Myocyte (in vitro differentiated cells): ENCODE results near the gene LY6G5B. TPM values are rescaled to one million over a fixed set of nuclear protein-coding genes. Genes with fewer than 3 reads are reported as not detected.
"Not testable (repeated sequence)": the region's sequence is repeated elsewhere in the genome, so short reads cannot be mapped to it uniquely, and the experiment has no call there.

ENCODE experiments used
- DNase-seq: peaks from one replicate; pipeline ENCODE4 v3.0.0-alpha.2; 2012; ENCODE audit warnings: low read depth
- total RNA-seq: library from RNA; depleted of rRNA; stranded (reverse); fragments of >200 nt; gene quantifications from 2 replicates; pipeline ENCODE4 v1.2.3, GENCODE V29; 2014

The LY6G5B gene
- total RNA-seq, 1 donor from 2014 or later: 4.0 TPM

- DNase-seq: no peak
These were observed 20.7 kb downstream of the LY6G5B start for GRCh38 chr6:31690231-31691077.

GRCh38 chr6:31691078-31691463 lies 21.3 kb downstream of the LY6G5B start:
- DNase-seq: no peak

GRCh38 chr6:31691564-31692108 lies 21.9 kb downstream of the LY6G5B start:
- DNase-seq: no peak

GRCh38 chr6:31692353-31692752 lies 22.6 kb downstream of the LY6G5B start:
- DNase-seq: no peak

GRCh38 chr6:31692886-31693285 lies 23.1 kb downstream of the LY6G5B start:
- DNase-seq: no peak

DNA sequence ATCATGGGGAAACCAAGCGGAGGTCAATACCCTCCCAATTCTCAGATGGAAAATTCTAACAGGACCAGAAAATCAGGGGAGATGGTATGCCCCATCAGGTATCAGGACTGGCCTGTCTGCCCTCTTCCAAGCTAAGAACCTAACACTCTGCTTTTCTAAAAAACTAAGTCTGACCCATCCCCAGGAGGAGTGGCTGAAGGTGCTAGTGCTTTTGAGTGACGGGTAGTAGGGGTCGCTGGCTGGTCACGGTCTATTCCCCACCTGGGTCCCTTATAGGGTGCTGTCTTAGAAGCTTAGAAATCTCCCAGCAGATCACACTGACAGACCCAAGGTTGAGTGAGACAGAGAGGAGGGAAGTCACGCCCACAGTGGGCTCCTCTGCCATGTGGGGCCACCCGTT lies 23.8 kb downstream of the LY6G5B start:
- no peak for DNase-seq

DNA sequence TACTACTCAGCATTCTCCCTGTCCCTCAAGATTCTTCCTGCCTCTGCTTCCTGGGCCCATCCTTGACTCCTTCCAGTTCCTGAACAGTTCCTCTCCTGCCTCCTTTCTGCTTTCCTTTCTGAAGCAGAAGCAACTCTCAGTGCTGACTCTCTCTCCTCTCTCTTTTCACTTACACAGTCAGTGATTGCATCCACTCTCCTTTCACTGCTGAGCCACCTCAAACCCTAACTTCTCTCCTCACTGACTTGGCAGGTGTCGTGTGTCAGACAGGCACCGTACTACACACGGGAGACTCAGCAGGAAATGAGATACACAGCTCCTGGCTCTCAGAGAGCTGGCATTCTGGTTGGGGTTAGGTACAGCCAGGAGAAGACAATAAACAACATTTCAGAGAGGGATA lies 27.8 kb downstream of the LY6G5B start:
- DNase-seq: no peak

DNA sequence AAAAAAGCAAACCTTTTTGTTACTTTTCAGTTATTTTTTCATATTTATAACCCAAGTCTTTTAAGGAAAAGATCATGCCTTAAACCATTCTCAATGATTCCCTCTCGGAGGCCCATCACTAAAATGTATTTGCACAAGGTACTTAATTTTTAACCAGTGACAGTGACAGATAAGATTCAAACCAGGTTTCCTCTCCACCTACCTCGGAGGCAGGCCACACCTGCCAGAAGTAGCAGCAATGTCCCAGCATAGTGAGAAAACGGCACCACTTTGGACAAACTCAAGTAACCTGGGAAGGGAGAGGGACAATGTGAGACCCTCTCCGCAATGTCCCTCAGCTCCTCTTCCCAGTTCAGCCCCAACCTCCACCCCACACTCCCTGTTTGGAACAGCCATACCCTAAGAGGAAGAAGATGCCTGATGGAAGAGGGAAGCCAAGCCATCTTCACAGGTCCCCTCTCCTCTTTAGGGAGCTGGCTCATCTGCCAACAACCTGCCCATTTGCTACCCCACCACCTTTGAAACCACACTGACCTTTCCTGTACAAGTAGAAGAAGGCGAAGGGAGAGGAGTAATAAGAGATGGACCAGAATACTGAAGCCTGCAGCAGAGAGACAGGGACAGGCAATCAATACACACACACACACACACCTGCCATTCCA lies 31.1 kb downstream of the LY6G5B start:
- DNase-seq: no peak

DNA sequence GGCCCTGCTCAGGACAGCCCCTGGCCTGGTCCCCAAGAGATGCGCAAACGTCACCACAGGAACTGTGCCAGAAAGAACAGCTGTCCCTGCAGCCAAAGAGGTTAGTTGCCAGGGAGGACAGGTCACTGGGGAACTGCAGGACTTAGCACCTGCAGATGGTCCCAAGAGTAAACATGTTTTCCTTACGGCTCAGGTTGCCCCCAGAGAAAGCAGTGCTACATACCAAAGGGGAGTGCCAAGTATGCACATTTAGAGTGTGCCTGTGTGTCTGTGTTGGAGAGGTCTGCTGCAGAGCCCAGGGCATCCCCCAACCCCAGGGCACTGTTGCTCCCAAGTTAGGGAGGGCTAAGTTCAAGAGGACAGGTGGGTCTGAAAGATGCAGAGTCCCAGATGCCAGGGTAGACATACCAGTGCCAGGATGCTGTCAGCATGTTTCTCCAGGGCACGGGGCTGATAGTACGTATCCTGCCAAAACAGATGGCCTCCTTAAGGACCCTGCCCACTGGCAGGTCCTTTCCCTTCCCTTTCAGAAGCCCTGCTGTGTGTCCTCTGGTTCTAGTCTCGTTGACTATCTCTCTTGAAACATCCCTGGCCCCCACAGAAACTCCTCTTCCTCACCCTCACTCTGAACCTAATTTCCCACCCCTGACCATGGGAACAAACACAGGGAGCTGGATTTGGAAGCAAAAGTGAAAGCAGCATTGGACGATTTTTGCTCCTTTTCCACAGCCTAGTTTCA lies 32.1 kb downstream of the LY6G5B start:
- DNase-seq: peak; percentile 83

DNA sequence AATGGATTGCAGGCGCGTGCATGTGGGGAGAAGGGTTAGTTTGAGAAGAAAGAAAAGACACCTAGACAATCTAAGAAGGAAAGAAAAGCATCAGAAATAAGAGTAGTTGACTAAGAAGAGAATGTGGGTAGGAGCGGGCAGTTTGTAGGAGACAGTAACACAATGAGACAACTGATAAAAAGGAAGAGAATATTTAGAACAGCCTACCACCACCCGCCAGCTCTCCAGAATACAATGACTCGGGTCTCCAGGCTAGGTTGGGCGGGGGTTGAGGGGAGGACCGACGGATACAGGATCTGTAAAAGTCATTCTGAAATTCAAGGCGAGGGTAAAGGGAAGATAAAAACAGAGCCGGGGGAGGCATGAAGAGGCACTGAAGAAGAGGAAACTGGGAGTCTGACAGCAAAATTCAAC lies 32.6 kb downstream of the LY6G5B start:
- DNase-seq: no peak

DNA sequence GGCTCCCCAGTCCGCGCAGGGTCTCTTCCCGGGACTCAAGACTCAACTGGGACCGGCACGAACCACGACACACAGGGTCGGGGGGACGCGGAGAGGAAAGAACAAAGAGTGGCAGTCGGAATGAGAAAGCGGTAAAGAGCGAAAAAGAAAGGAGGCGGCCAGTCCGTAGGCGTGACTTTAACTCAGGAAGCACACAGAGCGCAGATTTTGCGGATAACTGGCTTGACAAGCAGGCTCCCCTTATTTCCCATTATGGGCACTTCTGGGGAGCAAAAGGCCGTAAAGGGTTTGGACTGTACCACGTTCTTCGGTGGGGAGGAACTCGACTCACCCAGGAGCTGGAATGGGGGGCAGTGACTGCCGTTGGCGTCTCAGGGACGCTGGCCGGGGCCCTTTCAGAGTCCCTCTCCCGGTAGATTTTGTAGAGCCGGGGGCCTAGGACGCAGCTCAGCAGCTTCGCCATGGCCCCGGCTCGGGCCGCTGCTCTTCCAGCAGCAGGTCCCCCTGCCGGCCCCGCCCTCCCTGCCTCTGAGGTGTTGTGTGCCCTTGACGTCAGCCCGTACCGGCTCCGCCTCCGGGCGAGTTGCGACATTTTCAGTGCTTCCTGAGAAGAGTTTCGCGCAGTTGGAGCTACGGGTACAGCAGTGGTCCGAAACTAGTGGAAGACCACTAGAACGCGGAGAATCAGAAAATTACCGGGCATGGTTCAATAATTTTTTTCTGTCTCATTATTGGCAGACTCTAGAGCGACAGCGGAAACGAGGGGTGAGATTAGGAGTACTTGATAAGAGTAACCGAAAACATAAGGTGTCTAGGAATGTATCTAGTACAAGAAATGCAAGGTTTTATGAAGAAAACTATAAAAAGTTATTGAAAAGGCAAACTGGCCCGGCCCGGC lies 33.3 kb downstream of the LY6G5B start, which contains the start of gene ABHD16A:
TSS of gene ABHD16A (minus strand) at position 506 of the 898 bp plus-strand sequence. CDS start at position 463, 43 bp downstream.
- DNase-seq: peak; percentile 98

DNA sequence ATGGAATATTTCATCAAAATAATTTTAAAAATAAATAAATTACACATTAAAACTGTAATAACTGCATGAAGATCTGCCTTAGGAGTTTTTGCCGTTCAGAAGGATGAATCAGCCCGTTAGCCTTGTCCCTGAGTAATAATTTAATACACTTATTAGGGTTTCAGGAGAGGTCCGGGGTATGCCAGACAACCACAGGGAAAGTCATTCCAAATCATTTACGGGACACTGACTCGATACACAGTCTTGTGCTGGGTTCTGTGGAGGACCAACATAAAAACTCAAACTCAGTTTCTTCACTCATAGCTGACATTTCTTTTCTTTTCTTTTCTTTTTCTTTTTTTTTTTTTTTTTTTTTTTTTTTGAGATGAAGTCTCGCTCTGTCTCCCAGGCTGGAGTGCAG lies 36.2 kb downstream of the LY6G5B start:
- no peak for DNase-seq

DNA sequence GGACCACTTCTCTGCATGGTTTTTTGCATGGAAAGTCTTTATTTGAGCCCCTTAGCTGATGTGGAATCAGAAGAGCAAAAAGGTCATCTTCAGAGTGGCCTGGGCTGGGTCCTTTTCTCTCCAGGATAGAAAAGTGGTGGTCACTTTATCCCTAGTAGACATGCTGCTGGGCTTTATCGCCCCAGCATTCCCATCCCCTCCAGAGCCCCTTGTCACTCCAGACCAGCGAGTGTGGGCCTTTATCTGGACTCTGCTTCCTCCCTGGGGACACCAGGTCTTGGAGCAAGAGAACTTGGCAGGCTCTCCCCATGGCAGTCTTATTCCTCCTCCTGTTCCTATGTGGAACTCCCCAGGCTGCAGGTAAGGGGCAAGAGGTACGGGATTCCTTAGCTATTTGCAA lies 36.8 kb downstream of the LY6G5B start, which contains the start of gene LY6G6F:
TSS of gene LY6G6F (plus strand) at position 268 of the 400 bp plus-strand sequence. CDS start at position 309, 41 bp downstream.
- DNase-seq: no peak

GRCh38 chr6:31707701-31708100 lies 37.9 kb downstream of the LY6G5B start:
- no peak for DNase-seq

DNA sequence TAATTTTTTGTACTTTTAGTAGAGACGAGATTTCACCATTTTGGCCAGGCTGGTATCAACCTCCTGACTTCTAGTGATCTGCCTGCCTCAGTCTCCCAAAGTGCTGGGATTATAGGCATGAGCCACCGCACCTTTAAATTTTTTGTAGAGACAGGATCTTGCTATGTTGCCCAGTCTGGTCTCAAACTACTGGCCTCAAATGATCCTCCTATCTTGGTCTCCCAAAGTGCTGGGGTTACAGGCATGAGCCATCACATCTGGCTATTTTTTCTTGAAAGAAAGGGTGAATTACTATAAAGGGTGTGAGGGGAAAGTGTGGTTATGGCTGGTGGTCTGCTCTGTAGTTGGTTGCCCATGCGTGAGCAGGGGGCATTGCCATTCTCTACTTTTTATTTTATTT lies 38.4 kb downstream of the LY6G5B start:
- no peak for DNase-seq

- not testable (repeated sequence) for DNase-seq
These were observed 39.4 kb downstream of the LY6G5B start for GRCh38 chr6:31709157-31709556.

- DNase-seq: no peak
These were observed 40.9 kb downstream of the LY6G5B start for GRCh38 chr6:31710523-31711219.

DNA sequence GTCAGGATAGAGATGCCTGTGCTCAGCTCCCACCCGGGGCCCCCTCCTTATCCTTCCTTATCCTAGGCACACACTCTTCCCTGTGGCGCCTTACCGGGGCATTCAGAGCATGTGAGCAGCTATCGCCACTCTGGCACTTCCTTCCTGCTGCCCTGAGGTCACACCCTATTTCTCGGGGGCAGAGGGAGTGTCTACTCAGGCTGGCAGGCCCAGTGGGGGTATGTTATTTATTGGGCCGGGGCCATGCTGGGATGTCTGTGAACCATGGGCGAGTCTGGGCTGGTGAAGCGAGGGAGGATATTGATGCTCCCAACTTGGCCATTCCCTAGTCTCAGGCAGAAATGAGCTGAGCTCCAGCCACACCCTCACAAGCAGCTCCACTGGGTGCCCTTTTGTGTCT lies 41.5 kb downstream of the LY6G5B start:
- no peak for DNase-seq

- peak; percentile 8 for DNase-seq
These were observed 42.5 kb downstream of the LY6G5B start for GRCh38 chr6:31712296-31712695.

- no peak for DNase-seq
These were observed 43.7 kb downstream of the LY6G5B start for GRCh38 chr6:31713465-31713864.
